Muscle layer of colon (tissue), 2 donors: ENCODE results near the gene CDC27.
"Not testable (repeated sequence)": the region's sequence is repeated elsewhere in the genome, so short reads cannot be mapped to it uniquely, and the experiment has no call there.

Source experiments
- H3K27ac ChIP-seq: one replicate; pipeline ENCODE4 v1.7.0; 2013; ENCODE audit warnings: low read depth, mild to moderate bottlenecking, low read length, moderate library complexity
- H3K27me3 ChIP-seq, 2 donors: one replicate each; pipeline ENCODE4 v1.7.0; 2013; ENCODE audit warnings: low read length in 2 of 2, mild to moderate bottlenecking in 2 of 2; ENCODE audit not compliant: insufficient read depth in 2 of 2, control insufficient read depth in 1 of 2
- H3K36me3 ChIP-seq: one replicate; pipeline ENCODE4 v1.7.0; 2013; ENCODE audit warnings: mild to moderate bottlenecking, low read length; ENCODE audit not compliant: insufficient read depth
- H3K4me1 ChIP-seq: one replicate; pipeline ENCODE4 v1.7.0; 2013; ENCODE audit warnings: mild to moderate bottlenecking, low read length; ENCODE audit not compliant: insufficient read depth
- H3K4me3 ChIP-seq, 2 donors: one replicate each; pipeline ENCODE4 v1.7.0; 2013; ENCODE audit warnings: low read length in 2 of 2, low read depth in 1 of 2, mild to moderate bottlenecking in 1 of 2, moderate library complexity in 1 of 2
- H3K9ac ChIP-seq: one replicate; pipeline ENCODE4 v1.7.0; 2013; ENCODE audit warnings: low read length
- H3K9me3 ChIP-seq: one replicate; pipeline ENCODE4 v1.7.0; 2013; ENCODE audit warnings: mild to moderate bottlenecking, low read length
- donor health status: abdominal sarcoma.
- donor health status: Adenocarcinoma of cecum.

Gene CDC27

DNA sequence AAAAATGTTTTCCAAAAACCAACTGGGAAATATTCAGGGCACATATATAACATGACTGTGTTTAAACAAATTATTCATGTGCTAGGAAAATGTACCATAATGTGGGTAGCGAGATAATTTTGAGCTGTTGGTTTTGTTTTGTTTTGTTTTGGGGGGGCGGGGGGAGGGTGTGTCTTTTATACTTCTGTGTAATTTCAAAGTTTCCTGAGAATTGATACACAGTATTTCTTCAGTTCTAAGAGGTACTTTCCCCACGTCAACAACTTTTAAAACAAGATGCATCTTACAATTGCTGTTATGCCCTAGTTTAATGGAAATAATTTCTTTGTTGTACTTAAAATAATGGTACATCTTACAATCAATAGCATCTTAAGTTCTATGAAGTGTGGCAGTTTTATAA lies 110.3 kb downstream of the CDC27 start:
- Histone ChIP-seq H3K9ac (no peak overlapping the region), H3K36me3 (no peaks in the 10 kb centered on the region), H3K4me3 (no peak overlapping the region), H3K9me3 (no peaks in the 10 kb centered on the region), H3K4me1 (no peaks in the 10 kb centered on the region), H3K27me3 (no peaks in the 10 kb centered on the region), H3K27ac (no peak overlapping the region)

DNA sequence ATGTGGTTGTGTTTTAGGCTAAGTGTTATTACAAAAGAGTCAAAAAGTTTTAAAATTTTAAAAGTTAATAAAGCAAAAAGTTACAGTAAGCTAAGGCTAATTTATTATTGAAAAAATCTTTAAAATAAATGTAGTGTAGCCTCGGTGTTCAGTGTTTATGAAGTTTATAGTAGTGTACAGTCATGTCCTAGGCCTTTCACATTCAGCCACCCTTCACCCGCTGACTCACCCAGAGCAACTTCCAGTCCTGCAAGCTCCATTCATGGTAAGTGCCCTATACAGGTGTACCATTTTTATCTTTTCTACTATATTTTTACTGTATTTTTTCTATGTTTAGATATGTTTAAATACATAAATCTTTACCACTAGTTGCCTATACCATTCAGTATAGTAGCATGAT lies 111.5 kb downstream of the CDC27 start:
- H3K9me3 ChIP-seq: no peaks in the 10 kb centered on the region
- H3K9ac ChIP-seq: no peak overlapping the region
- H3K4me1 ChIP-seq: no peaks in the 10 kb centered on the region
- no peaks in the 10 kb centered on the region for H3K27me3 ChIP-seq
- no peaks in the 10 kb centered on the region for H3K36me3 ChIP-seq
- H3K27ac ChIP-seq: no peak overlapping the region
- no peak overlapping the region for H3K4me3 ChIP-seq

DNA sequence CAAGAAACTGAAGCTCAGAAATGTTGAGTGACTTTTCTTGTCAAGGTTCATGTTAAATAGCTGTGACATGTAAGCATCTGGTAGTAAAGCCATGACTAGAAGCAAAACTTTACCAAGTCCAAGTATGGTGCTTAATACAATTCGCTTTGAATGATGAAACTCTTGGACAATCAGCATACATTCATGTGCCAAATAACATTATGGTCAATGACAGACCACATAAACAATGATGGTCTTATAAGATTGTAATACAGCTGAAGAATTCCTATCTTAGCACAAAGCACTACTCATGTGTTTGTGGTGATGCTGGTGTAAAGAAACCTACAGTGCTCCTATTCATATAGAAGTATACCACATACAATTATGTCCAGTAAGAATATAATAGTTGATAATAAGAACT lies 112.9 kb downstream of the CDC27 start:
- Histone ChIP-seq H3K36me3 (no peaks in the 10 kb centered on the region), H3K4me1 (no peaks in the 10 kb centered on the region), H3K4me3 (no peak overlapping the region), H3K9me3 (no peaks in the 10 kb centered on the region), H3K27ac (no peak overlapping the region), H3K9ac (no peak overlapping the region), H3K27me3 (no peaks in the 10 kb centered on the region)

DNA sequence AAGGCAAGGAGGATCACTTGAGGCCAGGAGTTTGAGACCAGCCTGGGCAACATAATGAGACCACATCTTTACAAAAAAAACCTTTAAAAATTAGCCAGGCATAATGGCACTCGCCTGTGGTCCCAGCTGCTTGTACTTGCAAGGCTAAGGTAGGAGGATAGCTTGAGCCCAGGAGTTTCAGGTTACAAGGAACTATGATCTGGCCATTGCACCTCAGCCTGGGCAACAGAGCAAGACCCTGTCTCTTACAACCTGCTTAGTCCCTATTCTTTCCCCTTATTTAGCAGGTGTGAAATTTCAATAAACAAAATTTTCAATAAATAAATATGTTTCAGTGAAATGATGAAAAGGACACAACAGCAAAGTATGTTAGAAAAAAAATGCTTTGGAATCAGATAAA lies 114.7 kb downstream of the CDC27 start:
- not testable (repeated sequence) for H3K9me3 ChIP-seq, H3K27me3 ChIP-seq, H3K9ac ChIP-seq, H3K27ac ChIP-seq, H3K4me1 ChIP-seq, H3K36me3 ChIP-seq, H3K4me3 ChIP-seq

DNA sequence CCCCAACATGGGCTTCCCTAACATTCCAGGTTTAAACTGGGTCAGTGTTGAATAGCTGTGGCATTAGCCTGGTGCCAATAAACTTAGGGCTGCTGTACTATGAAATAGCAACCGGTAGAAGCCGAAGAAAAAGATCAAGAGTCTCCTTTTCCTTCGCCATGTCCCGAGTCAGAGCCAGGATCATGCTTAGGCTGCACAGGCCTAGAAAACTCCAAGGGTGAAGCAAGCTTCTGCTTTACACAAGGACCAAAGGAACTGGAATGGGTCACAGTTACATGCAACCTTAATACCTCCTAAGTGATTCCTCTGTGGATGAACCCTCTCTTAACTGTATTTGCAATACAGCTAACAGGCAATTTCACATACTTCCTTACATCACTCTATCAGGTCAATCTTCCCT lies 115.5 kb downstream of the CDC27 start:
- not testable (repeated sequence) for H3K4me3 ChIP-seq, H3K27me3 ChIP-seq, H3K9ac ChIP-seq, H3K27ac ChIP-seq, H3K9me3 ChIP-seq, H3K36me3 ChIP-seq, H3K4me1 ChIP-seq

DNA sequence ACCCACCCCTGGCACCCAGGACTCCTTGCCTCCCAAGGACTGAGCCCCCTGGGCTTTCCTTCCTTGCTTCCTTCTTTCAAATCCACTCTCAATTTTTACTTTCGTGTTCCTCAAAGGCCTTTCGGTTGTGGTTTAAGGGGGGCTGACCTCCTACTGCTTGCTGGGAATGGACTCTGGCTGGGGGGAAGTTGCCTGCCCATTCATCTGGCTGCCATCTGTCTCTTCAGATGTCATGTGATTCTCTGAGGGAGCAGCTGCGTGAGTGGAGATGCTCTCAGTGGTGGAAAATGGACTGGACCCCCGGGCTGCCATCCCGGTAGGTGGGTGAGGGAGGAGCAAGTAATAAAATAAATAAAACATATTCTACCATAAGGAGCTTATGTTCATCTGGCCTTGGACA lies 116.2 kb downstream of the CDC27 start:
- Histone ChIP-seq H3K9me3 (no peaks in the 10 kb centered on the region), H3K27me3 (no peaks in the 10 kb centered on the region), H3K27ac (no peak overlapping the region), H3K36me3 (no peaks in the 10 kb centered on the region), H3K4me1 (no peaks in the 10 kb centered on the region), H3K9ac (no peak overlapping the region), H3K4me3 (no peak overlapping the region)

DNA sequence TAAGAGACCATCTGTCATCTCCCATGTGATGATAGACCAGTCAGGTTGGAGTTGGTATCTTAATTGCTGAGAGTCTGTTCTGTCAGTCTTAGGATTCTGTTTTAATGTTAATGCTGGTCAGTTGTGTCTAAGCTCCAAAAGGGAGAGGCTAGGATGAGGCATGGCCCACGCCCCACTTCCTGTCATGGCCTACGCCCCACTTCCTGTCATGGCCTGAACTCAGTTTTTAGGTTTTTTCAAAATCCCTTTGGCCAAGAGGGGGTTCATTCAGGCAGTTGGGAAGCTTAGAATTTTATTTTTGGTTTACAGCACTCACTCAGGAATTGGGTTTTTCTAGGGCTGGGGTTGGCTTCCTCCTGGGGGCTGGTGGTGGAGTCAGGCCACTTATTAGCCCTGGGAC lies 117.9 kb downstream of the CDC27 start:
- H3K9ac ChIP-seq, H3K27ac ChIP-seq, H3K4me1 ChIP-seq, H3K27me3 ChIP-seq, H3K9me3 ChIP-seq, H3K4me3 ChIP-seq, H3K36me3 ChIP-seq: not testable (repeated sequence)

DNA sequence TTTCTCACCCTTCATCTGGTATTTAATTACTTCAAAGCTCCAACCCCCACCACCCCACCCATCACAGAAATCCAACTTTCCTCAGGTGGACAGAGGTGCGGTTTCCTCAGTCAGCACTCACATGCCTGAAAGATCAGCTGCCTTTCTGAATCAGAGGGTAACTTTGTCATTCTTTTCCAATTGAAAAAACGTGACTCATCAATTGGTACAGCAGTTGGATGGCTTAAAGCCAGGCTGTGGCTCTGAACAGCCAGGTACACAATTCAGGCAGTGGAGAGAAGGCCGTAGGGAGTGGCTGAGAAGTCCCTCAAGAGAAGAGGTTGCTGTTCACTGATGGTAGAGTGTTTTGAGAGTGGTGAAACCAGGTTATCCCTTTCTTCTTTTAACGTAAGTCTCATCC lies 118.8 kb downstream of the CDC27 start:
- H3K4me3 ChIP-seq, H3K27me3 ChIP-seq, H3K4me1 ChIP-seq, H3K9me3 ChIP-seq, H3K36me3 ChIP-seq, H3K9ac ChIP-seq, H3K27ac ChIP-seq: not testable (repeated sequence)
